Retinal pigment epithelial cell (primary cell): ENCODE results near the gene VASN.

Source experiments
- DNase-seq: peaks from one replicate; pipeline ENCODE4 v3.0.0-alpha.2; 2010; ENCODE audit warnings: low read depth
- H3K4me3 ChIP-seq: 2 replicates; pipeline ENCODE4 v1.5.1; 2011; ENCODE audit warnings: mild to moderate bottlenecking, low read length, control low read depth, moderate library complexity
- TF ChIP-seq, protein P1 (sequence below): conservative IDR thresholded peaks from 2 replicates; pipeline ENCODE4 v1.5.1; 2011; ENCODE audit warnings: low read depth, low read length, control low read depth, inconsistent platforms

VASN gene

DNA sequence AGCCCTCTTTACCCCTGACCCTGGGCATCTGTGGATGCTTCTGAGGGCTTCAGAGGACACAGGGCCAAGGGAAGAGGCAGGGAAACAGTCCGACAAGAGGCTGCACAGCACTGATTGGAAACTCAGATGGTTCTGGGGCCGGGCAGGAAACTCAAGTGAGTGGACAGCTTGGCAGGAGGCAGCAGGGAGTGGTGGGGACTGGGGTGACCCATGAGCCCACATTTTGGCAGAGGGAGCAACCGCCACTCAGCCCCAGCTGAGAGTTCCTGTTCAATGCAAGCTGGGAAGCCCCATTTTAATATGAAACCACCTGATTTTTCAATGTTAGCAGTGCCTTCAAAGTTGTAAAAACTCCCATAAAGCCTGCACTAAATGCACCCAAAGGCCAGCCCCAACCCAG, 1.5 kb upstream of the VASN start:
- TF ChIP-seq, protein P1, sequence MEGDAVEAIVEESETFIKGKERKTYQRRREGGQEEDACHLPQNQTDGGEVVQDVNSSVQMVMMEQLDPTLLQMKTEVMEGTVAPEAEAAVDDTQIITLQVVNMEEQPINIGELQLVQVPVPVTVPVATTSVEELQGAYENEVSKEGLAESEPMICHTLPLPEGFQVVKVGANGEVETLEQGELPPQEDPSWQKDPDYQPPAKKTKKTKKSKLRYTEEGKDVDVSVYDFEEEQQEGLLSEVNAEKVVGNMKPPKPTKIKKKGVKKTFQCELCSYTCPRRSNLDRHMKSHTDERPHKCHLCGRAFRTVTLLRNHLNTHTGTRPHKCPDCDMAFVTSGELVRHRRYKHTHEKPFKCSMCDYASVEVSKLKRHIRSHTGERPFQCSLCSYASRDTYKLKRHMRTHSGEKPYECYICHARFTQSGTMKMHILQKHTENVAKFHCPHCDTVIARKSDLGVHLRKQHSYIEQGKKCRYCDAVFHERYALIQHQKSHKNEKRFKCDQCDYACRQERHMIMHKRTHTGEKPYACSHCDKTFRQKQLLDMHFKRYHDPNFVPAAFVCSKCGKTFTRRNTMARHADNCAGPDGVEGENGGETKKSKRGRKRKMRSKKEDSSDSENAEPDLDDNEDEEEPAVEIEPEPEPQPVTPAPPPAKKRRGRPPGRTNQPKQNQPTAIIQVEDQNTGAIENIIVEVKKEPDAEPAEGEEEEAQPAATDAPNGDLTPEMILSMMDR: no peak
- H3K4me3 ChIP-seq: no peak overlapping the region
- DNase-seq: no peak

DNA sequence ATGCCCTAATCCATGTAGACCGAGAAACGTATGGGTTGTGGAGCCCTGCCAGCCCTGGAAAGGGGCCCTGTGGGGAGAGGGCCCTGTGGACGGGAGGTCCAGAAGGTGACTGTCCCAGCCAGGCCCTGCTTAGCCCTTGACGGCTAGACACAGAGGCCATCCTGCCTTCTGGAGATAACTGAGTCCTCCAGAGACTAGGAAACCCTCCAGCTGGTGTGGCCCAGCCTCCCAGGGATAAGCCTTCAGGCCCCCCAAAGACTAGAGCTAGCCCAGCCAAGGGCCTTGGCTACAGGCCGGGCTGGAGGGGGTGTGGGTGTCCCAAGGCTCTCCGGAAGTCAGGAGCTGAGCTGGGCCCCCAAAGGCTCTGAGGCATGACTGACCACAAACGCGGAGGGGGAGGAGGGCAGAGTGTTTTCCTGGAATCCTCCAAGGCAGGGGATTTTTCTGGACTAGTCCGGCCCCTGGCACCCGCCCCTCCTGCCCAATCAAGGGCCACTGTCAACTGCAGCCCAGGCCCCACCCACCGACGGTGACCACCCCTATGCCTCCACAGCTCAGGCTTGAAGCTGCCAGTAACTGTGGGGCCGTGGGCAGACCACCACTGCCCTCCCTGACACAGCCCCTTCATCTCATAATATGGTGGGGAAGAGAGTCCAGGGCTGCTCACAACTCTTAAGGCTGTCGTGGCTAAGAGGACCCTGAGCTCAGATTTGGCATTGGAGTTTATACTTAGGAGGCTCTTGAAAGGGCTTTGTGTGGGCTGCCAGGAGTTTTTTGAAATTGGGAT, 885 bp upstream of the VASN start:
- H3K4me3 ChIP-seq: peak overlapping the region; percentile 3
- DNase-seq: peak; percentile 81
- TF ChIP-seq, protein P1: no peak

DNA sequence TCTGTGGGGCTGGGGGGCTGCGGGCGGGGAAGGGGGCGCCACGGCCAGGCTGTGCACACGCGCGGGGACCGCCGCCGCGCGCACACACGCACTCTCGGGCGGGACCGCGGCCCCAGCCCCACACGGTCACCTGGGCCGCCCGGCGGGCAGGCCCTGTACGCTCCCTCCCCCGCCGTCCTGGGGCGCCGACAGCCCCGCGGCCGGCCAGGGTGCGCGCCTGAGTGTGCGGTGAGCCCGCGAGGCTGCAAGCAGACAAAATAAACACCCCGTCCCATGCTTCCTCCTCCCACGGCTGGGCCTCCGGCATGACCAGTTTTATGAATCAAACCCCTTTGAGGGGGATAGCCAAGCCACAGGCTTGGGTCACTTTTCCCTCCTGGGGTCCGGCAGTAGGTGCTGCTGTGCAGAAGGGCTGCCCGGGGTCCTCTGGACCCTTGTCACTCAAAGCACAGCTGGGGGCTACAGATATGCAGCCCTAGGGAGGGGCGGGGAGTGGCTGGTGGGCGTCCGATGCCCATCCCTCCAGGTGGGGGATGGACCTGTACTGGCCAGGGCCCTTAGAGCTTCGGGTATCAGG, 441 bp downstream of the VASN start:
- DNase-seq: no peak
- peak overlapping the region; percentile 84 for H3K4me3 ChIP-seq
- TF ChIP-seq, protein P1: no peak

DNA sequence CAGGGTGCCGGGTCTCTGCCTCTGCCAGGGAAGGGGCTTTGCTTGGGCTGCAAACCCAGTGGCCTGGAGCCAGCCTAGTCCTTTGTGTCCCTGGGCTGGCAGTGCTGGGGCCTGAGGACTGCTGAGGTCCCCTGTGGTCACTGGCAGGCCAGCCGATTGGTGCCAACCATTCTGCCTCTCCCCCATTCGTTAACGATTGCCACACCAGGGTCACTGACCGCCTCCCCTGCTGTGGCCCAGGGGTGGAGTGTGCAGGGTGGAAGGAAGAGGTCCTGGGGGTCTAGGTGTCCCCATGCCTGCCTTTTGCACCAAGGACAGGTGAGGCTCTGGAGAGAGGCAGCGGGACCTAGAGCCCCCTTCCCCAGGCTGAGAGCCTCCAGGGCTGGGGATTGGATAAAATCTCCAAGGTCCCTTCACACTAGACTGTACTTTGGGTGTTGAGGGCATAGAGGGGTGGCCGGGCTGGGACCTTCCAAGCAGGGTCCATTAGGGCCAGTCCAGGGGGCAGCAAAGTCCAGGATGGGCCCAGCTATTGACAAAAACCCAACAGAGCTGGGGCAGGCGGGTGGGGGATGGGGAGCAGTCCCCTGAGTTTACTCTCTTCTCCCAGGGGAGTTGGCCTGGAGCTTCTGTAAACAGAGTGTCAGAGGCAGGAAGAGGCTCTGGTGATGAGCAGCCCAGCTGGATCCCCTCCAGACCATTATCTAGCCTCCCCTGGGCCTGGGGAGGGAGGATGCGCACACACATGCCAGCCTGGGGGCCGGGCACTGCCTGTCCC, 1.1 kb downstream of the VASN start:
- DNase-seq: no peak
- TF ChIP-seq, protein P1: no peak
- peak overlapping the region; percentile 84 for H3K4me3 ChIP-seq

DNA sequence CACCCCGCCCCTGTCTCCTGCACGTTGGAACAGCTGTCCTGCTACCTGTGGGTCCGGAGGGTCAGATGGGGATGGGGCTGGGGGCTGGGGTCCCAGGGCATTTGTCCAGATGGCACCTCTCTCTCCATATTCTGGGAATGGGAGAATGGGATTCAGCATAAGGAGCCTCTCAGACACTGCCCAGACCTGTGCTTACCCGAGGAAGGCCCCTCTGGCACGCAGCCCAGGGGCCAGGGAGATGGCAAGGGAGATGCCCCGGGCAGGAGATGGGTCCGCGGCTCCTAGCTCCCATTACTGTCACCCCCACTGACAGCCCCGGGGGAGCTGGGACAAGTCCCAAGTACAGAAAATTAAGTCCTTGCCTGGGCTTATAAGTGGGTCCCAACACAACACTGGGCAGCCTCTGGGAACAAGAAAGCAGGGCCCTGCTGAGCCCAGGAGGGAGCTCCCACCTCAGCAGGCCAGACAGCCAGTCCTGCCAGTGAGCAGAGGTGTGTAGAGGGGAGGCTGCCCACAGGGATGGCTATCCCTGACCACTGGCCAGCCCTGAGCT, 1.8 kb downstream of the VASN start:
- TF ChIP-seq, protein P1: no peak
- H3K4me3 ChIP-seq: peak overlapping the region; percentile 84
- no peak for DNase-seq

DNA sequence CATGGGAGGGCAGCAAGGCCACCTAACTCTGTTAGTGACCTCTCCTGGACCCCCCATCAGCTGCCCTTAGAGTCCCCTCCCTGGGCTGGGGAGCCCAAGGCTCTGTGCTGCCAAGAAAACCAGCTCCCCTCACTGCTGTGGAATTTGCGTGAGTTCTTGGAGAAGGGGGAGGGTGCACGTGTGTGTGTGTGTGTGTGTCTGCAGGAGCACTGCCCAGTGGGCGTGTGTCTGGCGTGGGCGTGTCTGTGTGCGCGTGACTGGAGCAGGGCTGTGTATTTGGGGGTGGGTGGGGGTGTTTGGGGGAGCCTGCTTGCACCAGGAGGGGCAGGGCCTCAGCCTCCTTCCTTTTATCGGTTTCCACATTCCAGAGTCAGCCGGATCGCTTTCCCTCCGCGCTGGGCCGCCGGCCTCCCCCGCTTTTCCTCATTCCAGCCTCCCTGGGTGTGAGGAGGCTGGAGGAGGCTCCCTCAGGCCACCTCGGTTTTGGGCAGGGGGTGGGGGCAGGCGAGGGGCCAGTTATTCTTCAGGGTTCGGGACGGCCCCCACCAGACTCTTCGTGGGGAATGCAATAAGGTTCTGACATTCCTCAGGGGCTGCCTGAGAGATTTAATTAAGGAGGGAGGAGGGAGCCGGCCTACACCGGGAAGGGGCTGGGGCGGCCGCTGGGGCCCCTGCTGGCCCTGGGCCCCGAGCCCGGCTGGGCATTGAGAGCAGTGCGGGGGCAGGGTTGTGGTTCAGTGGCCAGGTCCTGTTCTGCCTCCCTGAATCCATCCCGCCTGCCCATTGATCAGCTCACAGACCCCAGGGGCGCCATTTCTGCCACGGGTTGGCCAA, 2.5 kb downstream of the VASN start:
- peak; percentile 74 for DNase-seq
- H3K4me3 ChIP-seq: peak overlapping the region; percentile 84
- TF ChIP-seq, protein P1: no peak
